KBM-7 (cell line): Measurements from ENCODE around the gene HOXC5.

Experiments used
- DNase-seq: peaks from one replicate; pipeline ENCODE4 v3.0.0-alpha.2; 2015
- in situ Hi-C: fragments of 300-500 bp; cut with MboI; formaldehyde crosslinking; loops from 2 replicates; pipeline ENCODE4 v1.14.3; 2020; ENCODE audit warnings: low sequenced_read_pairs, low pct_unique_long_range_greater_than_20kb, mixed read lengths

HOXC5 gene

DNA sequence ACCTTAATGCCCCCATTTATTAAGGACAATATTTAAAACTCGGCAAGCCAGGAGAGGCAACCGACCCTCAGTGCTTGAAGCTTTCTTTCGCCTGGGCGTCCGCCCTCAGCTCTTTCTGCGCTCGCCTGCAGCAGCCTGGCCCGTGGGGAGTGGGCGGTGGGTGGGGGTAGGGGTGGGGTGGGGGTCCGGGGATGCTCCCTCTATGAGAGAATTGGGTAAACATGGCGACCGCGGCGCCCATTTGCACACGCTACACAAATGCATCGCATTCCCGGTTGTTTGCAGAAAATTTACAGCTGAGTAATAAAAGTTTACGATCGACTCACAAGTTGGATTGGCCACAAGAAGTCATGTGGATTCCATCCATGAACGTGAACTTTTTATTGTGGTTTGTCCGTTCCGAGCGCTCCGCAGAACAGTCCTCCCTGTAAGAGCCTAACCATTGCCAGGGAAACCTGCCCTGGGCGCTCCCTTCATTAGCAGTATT lies 16.3 kb upstream of the HOXC5 start:
- no peak for DNase-seq
- in situ Hi-C loops = no loop called here

DNA sequence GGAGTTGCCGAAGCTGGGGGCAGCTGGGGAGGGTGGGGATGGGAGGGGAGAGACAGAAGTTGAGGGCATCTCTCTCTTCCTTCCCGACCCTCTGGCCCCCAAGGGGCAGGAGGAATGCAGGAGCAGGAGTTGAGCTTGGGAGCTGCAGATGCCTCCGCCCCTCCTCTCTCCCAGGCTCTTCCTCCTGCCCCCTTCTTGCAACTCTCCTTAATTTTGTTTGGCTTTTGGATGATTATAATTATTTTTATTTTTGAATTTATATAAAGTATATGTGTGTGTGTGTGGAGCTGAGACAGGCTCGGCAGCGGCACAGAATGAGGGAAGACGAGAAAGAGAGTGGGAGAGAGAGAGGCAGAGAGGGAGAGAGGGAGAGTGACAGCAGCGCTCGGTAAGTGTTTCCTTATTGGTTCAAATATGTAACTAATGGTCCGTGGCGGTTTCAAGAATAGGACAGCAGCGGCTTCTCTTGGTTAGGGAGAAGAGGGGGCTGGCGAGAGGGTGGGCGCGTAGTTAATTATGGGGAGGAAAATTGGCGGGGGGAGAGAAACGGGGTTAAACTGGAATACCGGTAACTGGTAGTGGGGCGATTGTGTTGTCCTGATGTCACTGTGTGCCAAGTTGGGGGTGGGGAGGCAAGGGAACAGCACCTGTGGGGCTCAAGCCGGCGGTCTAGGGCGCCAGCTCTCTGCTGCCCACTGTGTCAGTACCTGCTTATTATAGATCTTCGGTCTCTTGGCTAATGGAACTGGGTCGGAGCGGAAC lies 15.6 kb upstream of the HOXC5 start:
- DNase-seq = peak; percentile 44
- in situ Hi-C loops = no loop called here

DNA sequence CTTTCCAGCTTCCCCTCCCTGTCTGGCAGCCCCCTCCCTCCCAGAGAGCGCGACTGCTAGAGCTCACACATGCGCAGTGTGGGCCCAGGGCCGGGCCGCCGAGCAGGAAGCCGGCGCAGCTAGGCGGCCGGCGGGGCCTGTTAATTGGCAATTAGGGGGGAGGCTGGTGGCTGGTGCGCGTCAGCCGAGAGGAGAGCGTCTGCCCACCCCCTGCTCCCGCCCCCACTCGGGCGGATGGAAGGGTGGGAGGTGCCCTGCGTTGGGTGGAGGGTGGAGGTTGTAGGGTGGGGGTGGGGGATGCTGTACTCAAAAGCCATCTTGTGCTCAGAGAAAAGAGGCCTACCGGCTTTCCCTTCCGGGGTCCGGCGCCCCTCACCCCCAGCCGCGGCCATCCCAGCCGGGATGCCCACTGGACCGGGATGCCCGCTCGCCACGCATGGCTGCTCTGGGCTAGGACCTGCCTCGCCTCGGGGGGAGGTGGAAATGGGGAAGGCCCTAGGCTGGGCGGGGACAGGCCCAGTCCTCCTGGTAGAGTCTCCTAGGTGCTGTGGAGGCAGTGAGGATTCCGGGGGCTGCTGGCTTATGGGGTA lies 14.9 kb upstream of the HOXC5 start:
- in situ Hi-C loops = no loop called here

DNA sequence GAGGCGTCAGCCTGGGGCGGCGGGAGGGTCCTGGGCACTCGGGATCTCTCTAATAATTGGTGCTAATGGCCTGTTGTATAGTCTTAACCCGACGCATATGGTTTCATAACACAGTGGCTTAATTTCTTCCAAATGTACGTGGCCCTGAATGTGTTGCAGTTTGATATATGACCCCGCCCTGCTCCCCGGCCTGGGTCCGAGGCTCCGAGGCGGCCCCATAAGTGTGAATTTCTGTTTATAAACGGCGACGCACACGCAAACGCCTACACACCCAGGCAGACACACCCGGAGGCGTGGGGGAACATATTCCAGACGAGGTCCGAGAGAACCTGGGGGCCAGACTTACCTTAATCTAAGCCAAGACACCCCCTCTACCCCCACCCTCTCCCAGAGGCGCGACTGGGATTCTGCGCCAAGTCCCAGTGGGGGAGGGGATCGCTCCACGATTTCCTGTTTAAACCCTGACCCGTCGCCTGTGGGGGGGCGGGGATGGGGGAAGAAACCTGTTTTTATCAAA lies 14.3 kb upstream of the HOXC5 start:
- DNase-seq = no peak
- in situ Hi-C loops = no loop called here

More for the DNA sequence above, 14.9 kb upstream of the HOXC5 start:
- DNase-seq = peak; percentile 92

DNA sequence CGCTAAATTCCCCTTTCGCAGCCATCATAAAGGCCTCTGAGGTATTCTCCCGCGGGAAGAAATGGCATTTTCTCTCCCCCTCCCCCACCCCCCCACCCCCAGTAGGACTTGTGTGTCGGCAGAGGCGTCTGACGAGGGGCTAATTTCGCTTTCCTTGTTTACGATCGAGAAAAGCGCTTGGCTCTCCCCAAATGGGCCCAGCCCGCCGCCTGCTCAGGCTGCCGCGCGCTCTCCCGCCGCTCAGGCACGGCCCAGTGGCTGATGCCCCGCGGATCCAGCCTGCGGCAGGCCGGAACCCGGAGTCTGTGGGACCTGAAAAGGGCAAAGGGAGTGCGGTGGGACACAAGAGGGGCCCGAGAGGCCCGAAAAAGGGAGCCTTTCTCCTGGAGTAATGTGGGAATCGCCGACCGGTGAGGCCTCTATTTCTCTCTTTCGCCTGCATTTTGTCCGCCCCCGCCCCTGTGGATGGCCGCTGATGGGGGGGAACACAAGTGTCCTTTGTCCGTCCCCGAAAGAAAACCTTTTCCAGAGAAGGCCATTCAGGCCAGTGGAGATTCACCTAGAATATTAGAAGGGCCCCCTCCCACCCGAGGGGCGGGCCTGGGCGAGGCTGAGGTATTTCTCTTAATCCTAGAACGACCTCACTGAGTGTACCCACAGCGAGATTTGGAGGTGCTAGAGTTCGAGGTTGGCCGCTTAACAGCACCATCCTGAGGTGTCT lies 13.6 kb upstream of the HOXC5 start:
- no peak for DNase-seq
- in situ Hi-C loops = no loop called here

DNA sequence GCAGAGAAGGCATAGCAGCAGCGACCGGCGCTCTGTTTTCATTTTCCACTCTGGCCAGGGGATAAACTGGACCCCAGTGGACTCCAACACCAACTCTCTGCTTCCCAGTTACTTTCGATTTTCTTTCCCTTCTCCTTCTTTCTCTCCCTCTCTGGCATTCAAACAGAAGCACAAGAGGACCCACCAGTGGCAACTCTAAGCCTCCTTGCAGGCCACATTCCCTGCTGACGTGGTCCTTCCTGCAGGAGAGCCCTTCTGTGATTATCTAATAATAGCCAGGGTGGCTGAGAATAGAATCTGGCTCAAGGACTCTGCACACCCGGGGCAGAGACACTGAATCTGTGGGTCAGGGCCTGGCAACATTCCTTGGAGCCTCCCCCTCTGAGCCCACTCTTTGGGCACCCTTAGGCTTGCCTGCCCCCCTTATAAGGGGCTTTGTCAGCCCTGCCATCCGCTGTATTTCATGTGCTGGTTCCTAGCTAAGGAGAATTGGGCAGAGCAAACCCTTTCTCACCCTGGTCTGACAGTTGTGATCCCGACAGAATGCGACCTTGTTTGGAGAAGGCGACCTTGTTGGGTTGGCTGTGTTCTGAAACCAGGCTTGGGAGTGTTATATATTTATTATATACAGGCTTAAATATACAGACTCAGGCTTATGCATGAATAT lies 12.8 kb upstream of the HOXC5 start:
- in situ Hi-C loops = no loop called here

DNA sequence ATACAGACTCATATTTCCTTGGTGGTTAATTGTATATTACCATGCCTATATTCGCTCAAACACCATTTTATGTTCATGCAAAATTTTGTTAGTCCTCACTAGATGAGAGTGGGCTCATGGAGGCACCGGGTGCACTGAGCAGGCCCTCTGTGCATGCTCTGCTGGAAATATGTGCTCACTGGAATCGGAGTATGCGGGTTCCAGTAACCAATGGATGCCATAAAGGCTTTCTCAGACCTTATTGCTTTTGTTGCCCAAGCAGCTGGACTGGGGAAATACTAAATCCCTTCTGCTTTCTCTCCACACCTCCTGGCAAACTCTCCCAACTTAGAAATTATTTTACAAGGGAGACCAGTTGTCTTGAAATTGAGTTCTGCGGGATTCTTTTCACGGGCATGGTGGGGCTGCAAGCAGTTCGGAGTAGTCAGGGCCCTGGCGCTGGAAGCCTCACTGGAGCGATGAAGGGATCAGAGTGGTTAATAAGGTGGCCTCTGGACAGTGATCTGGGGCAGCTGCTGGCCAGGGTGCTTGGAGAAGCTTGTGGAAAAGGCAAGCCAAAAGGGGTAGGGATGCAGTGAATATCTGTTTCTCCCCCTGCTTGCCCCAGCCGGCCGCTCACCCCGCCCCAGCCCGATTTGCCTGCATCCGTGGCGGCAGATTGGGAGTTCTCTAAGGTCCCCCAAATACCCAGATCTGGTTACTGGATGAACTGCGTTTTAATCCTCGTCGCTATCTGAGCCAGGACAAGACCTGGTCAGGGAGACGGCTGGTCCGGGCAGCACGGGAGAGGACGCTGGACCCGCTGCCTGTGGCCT lies 12.1 kb upstream of the HOXC5 start:
- DNase-seq = no peak
- in situ Hi-C loops = no loop called here

More for the DNA sequence above, 12.8 kb upstream of the HOXC5 start:
- DNase-seq = no peak

DNA sequence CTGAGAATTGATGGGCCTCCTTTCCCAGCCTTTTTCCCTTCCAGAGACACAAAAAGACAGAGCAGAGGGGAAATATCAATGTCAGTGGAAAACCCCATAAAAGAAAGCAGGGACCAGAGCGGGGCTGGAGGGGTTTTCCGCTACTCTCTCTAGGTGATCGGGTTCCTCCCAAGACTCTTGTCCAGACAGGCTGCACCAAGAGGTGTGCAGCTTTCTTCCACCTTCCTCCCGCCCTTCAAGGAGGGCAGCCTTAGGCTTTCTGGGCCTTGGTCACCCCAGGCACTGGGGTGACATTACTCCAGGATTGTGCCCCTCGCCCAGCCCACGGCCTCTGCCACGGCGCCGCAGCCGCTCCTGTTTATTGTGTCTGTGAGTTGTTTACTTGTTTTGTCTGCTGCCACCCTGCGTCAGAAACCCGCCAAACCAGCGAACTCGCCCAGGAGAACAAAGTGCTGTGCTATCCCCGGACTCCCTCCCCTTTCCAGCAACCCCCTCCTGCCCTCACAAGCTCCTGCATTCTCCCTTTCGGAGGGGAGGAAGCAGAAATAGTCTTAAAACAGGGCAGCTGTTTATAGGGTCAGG lies 11.3 kb upstream of the HOXC5 start:
- in situ Hi-C loops = no loop called here
- no peak for DNase-seq

DNA sequence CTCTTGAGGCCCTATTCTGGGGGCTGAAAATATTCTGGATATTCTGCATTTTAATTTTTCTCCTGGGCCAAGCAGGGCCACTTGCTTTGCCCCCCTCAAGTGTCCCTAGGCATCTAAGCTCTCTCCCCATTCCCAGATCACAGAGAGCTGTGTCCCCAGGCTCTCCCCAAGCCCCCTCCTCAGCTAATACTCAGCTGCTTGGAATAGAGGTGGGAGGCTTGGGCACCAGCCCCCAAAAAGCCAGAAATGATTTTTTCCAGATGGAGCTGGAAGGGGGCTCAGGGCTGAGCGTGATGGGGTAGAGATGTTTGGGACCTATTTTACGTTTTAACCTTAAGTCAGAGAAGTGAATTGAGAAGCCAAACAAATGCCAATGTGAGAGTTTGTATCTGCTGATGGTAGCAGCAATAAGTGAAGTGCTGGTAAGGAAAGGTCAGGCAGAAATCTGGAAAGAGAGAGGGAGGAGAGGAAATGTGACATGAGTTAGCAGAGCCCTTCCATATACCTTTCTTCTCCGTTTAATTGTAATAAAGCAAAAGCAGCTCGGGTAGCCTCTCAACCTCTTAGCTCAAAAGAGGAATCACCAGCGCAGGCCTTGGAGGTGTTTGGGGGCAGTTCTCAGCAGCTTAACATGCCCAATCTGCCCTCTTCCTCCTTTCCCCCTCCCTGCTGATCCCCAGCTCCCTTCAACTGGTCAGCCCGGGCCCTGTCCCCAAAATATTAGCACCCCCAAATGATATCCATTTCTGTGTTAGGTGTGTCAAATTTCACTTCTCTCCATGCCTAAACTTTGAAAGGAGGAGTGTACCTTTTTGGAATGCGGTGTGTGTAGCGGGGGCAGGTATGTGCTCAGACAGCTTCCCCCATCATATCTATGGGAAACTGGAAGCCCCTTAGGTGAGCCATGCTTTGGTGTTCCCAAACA lies 9.6 kb upstream of the HOXC5 start:
- in situ Hi-C loops = no loop called here
- DNase-seq = no peak

DNA sequence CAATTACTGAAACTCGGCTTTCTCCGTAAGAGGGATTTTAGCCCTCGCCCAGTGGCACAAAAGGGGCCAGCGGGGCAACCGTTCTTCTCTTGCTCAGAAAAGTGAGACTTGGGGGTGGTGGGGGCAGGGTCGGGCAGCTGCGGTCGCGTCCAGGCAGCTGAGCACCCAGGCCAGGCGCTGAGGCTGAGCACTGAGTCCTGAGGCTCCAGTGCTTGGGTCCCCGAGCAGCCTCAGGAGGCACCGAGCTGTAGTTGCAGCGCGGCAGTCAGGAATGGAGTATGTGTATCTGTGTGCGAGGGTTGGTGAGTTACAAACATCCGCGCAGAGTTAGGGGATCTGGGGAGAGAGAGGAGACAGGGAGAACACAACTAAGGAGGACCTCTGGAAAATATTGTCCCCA lies 8.7 kb upstream of the HOXC5 start:
- DNase-seq = no peak
- in situ Hi-C loops = no loop called here

DNA sequence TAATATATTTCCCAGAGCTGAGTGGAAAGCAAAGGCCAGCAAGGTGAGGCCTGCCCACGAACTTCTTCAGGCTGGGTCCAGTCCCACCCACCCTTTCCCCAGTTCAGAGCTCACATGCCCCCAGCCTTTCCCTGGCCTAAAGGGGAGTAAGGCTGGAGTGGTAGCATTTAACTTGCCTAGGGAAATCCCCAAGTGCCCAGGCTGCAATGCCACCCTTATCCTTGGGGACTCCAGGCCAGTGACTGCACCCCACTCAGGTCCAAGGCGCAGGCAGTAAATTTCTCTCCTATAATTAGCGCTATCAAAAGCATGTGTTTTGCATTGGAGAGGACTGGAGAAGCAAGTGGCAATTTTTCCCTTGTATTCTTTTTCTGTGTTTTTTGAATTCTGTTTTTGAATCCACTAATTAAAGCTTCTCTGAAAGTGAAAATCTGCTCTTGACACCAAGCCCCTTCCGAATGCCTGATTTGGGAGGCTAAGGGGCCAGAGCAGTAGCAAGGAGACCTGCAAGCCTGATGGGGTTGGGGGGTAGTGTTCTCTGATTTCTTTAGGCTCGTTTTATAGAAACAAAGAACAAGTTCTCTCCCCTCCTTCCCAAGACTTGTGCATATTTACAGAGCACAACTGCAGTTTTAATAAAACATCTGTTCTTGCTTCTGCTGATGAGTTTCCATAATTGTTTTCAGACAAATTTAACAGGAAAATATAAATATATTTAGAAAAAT lies 8.1 kb upstream of the HOXC5 start:
- in situ Hi-C loops = no loop called here
- DNase-seq = no peak

DNA sequence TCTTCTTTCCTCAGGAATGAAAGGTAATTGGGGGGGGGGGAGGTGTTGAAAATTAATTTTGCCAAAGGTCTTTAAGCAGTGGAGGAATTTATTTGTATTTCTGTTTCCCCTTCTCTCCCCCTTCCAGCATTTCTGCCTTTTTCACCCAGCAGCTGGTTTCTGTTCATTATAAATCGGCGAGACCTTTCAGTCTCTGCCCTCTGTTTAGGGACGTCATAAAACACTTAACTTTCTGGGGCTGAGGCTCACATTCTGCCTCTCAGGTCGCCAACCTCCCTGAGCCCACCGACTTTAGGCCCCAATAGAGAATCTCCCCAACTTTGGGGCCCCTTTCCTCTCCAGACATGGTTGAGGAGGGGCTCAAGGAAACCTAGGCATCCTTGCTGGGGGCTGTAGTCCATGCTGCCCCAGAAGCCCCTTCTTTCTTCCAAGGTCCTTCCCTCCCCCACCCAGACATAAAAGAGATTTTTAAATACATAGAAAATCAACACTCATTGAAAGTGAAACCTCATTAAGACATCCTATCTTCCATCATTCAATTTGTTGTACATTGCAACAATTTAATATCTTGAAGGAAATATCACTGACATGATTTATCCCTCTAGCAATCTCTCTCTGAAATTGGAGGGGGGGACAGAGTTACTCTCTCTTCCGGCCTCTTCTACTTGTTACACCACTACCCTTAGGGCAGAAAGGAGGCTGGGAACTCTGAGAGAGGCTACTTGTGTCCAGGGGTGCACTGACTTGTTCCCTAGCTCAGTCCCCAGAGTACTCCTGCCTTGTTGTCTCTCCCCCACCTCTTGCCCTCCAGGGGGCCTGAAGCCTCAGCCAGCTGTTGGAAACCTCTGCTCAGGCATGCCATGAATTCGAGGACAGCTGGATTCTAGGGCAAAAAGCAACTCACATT lies 7.1 kb upstream of the HOXC5 start:
- DNase-seq = no peak
- in situ Hi-C loops = no loop called here

DNA sequence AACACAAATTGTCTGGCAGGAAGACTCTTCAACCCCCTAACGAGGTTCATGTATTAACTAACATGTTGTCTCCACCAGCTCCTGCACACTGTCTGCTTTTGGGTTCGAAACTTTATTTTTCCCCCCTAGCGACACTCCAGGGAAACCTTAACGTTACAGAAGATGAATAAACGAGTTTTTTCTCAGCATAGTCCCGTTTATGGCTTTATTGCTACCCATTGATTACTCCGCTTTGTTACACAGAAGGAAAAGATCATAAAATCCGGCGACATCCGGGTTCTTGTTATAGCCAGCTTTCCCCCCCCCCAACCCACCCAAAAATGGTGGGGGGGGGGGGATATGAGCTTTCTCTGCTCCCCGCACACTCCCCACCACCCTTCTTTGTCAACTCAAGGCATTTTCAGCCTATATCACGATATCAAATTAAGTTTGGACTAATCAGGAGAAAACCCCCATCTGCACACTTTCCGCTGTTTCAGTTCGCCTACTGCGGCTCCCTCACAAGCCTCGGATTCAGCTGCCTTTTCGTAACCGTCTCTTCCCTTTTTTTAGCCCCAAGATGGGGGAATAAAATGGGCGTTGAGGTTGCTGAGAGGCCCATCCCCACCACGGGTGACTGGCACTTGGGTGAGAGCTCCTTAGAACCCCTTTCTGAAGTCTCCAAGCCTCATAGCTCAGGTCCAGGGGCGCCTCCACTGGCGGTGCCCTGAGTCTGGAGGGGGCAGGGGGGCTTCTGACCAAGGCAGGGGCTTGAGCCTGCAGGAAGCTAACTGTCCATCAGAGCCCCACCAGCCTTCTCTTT lies 6.0 kb upstream of the HOXC5 start:
- DNase-seq = no peak
- in situ Hi-C loops = no loop called here

DNA sequence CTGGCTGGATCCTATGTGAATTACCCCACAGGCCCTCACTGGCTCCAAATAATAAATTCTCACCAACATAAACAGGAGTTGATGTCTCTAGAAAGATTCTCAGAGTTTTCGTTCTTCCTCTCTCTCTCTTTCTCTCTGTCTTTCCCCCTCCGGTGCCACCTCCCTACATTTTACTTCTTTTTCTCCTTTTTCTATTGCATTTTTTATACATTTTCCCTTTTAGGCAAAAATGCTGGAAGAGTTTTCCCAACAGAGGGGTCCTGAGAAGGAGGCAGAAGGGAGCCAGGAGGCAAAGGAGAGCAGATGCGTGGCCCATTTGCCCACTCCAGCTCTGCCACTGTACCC lies 5.4 kb upstream of the HOXC5 start:
- in situ Hi-C loops = no loop called here
- no peak for DNase-seq
